Skeletal muscle tissue (tissue), 4 donors: ENCODE results near the gene RUFY2. TPM values are rescaled to one million over a fixed set of nuclear protein-coding genes. Genes with fewer than 3 reads are reported as not detected.
"Not testable (repeated sequence)": the region's sequence is repeated elsewhere in the genome, so short reads cannot be mapped to it uniquely, and the experiment has no call there.

Experiments
- H3K27ac ChIP-seq: one replicate; pipeline ENCODE4 v1.7.0; 2013; ENCODE audit warnings: mild to moderate bottlenecking, low read depth, low read length, inconsistent platforms
- H3K27me3 ChIP-seq, 3 donors: one replicate each; pipeline ENCODE4 v1.7.0; 2013; ENCODE audit warnings: low read length in 3 of 3; ENCODE audit not compliant: control insufficient read depth in 3 of 3, insufficient read depth in 3 of 3
- H3K36me3 ChIP-seq, 3 donors: one replicate each; pipeline ENCODE4 v1.7.0; 2013; ENCODE audit warnings: low read length in 3 of 3; ENCODE audit not compliant: control insufficient read depth in 3 of 3, insufficient read depth in 3 of 3
- H3K4me1 ChIP-seq, 3 donors: one replicate each; pipeline ENCODE4 v1.7.0; 2013; ENCODE audit warnings: low read length in 3 of 3, mild to moderate bottlenecking in 3 of 3; ENCODE audit not compliant: control insufficient read depth in 3 of 3, insufficient read depth in 3 of 3
- H3K4me3 ChIP-seq, 3 donors: one replicate each; pipeline ENCODE4 v1.7.0; 2013; ENCODE audit warnings: low read length in 3 of 3
- H3K9ac ChIP-seq, 3 donors: one replicate each; pipeline ENCODE4 v1.7.0; 2013; ENCODE audit warnings: low read length in 3 of 3, mild to moderate bottlenecking in 3 of 3, moderate library complexity in 2 of 3, low read depth in 1 of 3
- H3K9me3 ChIP-seq, 3 donors: one replicate each; pipeline ENCODE4 v1.7.0; 2013; ENCODE audit warnings: low read length in 3 of 3; ENCODE audit not compliant: control insufficient read depth in 3 of 3
- total RNA-seq: library from RNA; depleted of rRNA; stranded (reverse); fragments of >200 nt; gene quantifications from one replicate; pipeline ENCODE4 v1.2.3, GENCODE V29; 2014
- donor health status: Osteomylitis.

RUFY2 gene
- total RNA-seq, 1 donor from 2014 or later: 20.4 TPM

DNA sequence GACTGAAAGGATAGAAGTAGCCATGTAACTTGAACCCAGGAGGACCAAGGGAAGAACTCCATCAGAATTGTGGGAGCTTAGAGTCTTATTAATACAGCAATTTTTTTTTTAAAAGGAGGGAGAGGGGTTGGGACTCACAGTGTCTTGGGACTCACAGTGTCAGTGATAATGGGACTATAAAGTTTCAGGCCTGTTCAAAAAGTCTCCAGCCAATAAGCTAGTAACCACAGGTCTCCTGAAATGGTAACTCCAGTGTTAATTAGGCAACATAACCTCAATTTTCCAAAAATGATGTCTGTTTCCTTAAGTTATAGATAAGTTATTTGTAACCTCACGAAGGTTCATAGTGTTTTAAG is 77.6 kb downstream of the RUFY2 start:
- Histone ChIP-seq H3K4me3 (no peak overlapping the region), H3K36me3 (no peaks in the 10 kb centered on the region), H3K9ac (no peak overlapping the region), H3K4me1 (peaks cover 17 to 26% (median 22%) of the 10 kb centered on the region in 3 donors), H3K9me3 (no peaks in the 10 kb centered on the region), H3K27ac (peak overlapping the region; percentile 84), H3K27me3 (no peaks in the 10 kb centered on the region)

DNA sequence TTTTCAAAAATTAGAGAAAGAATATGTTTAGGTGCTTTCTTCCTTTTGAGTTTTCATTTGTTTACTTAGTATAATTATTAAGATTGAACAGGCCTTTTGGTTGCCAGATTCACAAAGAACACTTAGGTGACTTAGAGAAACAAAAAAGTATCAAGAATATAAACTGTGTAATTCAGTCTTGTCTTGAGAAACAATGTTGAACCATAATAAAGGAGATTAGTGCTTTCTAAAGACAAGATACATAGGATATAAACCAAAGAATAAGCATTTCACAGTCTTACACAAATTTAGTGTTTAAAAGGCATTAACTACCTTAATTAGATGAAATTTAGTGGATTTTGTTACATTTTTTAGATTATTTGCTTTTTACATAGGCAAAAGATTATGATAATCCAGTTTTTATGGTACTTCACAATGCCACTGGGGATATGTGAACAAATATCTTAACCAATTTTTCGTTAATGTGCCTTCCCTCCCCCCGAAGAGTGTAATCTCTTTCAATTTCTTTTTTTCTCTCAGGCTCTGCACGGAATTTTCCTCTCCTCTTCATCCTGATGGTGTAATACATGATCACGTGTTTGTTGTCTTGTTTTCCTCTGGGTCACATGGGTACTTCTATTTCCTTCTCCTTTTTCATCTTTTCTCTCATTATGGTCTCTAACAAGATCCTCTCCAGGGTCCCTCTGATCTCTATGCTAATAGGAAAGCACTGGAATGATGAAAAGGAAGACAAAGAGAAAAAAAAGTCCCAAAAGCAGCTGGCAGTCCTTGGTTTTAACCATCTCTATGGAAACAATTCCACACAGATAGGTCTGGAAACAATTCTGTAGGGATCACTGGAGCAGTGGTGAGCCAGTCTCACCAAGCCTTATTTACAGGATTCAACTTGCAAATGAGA is 78.9 kb downstream of the RUFY2 start:
- no peaks in the 10 kb centered on the region for H3K27me3 ChIP-seq
- H3K27ac ChIP-seq: peak overlapping the region; percentile 84
- H3K9ac ChIP-seq: peak overlapping the region; percentile 25 to 55 (median 48)
- peaks cover 13 to 19% (median 17%) of the 10 kb centered on the region in 3 donors for H3K4me1 ChIP-seq
- no peaks in the 10 kb centered on the region for H3K36me3 ChIP-seq
- H3K4me3 ChIP-seq: peak overlapping the region; percentile 2 to 38 (median 13)
- no peaks in the 10 kb centered on the region for H3K9me3 ChIP-seq

GRCh38 chr10:68324396-68324795 is 82.7 kb downstream of the RUFY2 start:
- not testable (repeated sequence) for H3K4me3 ChIP-seq, H3K36me3 ChIP-seq, H3K9ac ChIP-seq, H3K27me3 ChIP-seq, H3K27ac ChIP-seq, H3K9me3 ChIP-seq
- H3K4me1 ChIP-seq: peaks cover 5 to 10% (median 5%) of the 10 kb centered on the region in 3 donors

DNA sequence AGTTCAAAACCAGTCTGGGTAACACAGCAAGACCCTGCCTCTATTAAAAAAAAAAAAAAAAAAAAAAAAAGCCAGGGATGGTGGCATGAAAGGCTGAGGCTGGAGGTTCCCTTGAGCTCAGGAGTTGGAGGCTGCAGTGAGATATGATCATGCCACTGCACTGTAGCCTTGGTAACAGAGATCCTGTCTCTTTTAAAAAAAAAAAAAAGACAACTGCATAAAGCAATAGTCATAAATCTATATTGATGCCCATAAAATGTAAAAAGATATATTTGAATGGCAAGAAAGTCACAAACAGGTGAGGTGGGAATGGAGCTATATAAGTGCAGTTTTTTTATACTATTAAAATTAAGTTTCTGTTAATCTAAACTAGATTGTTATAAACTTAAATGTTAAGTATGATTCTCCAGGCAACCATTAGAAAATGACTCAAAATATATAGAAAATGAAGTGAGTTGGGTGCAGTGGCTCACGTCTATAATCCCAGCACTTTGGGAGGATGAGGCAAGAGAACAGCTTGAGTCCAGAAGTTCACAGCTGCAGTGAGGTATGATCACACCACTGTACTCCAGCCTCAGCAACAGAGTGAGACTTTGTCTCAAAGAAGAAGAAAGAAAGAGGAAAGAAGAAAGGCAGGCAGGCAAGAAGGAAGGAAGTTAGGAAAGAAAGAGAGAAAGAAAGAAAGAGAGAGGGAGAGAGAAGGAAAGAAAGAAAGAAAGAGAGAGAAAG is 88.6 kb downstream of the RUFY2 start:
- Histone ChIP-seq H3K9ac (no peak overlapping the region), H3K27me3 (no peaks in the 10 kb centered on the region), H3K36me3 (no peaks in the 10 kb centered on the region), H3K9me3 (peaks cover 0 to 6% (median 3%) of the 10 kb centered on the region in 3 donors), H3K27ac (no peak overlapping the region), H3K4me1 (no peaks in the 10 kb centered on the region), H3K4me3 (no peak overlapping the region)

DNA sequence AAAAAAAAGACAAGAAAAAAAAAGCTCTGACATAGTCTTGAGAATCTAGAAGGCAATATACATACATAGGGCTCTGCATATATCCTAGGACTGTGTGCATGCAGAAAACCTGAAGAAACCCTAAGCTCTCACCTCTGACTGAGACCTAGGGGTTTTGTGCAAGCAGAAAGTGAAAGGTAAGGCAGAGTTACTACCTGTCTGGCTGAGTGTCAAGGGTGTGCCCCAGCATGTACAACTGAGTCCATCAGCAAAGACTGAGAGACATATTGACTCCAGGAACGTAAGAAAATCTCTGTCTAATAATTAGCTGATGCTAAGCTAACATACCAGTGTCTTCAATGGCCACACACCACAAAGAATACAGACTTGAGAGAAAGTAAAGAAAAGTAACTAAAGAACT is 91.5 kb downstream of the RUFY2 start:
- Histone ChIP-seq H3K9ac (no peak overlapping the region), H3K9me3 (peaks cover 0 to 6% (median 3%) of the 10 kb centered on the region in 3 donors), H3K36me3 (no peaks in the 10 kb centered on the region), H3K4me1 (no peaks in the 10 kb centered on the region), H3K27ac (no peak overlapping the region), H3K4me3 (no peak overlapping the region), H3K27me3 (no peaks in the 10 kb centered on the region)

- not testable (repeated sequence) for H3K4me1 ChIP-seq, H3K9me3 ChIP-seq
These were observed 92.1 kb downstream of the RUFY2 start for GRCh38 chr10:68314930-68315329.

GRCh38 chr10:68310531-68310930 is 96.5 kb downstream of the RUFY2 start:
- no peaks in the 10 kb centered on the region for H3K27me3 ChIP-seq
- no peaks in the 10 kb centered on the region for H3K4me1 ChIP-seq
- no peak overlapping the region for H3K27ac ChIP-seq
- H3K4me3 ChIP-seq: no peak overlapping the region
- no peaks in the 10 kb centered on the region for H3K36me3 ChIP-seq
- no peak overlapping the region for H3K9ac ChIP-seq
- no peaks in the 10 kb centered on the region for H3K9me3 ChIP-seq

More at GRCh38 chr10:68314930-68315329, 92.1 kb downstream of the RUFY2 start:
- H3K9ac ChIP-seq, H3K4me3 ChIP-seq, H3K27ac ChIP-seq, H3K27me3 ChIP-seq, H3K36me3 ChIP-seq: not testable (repeated sequence)

DNA sequence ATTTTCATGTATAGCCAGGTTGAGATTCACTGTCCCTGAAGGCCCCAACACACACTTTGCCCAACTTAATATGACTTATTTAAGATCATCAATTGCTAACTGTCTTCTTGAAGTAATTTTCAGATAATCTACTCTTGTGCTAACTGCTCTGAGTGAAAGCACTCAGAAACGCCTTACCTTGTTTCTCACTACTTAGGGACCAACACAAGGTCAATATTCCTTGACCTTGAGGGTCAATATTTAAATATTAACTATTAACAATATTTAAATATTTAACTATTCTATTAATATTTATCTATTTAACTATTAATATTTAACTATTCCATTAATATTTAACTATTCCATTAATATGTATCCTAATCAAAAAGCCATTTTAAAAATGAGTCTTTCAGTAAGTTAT is 101.2 kb downstream of the RUFY2 start:
- peaks cover 0 to 6% (median 2%) of the 10 kb centered on the region in 3 donors for H3K4me1 ChIP-seq

DNA sequence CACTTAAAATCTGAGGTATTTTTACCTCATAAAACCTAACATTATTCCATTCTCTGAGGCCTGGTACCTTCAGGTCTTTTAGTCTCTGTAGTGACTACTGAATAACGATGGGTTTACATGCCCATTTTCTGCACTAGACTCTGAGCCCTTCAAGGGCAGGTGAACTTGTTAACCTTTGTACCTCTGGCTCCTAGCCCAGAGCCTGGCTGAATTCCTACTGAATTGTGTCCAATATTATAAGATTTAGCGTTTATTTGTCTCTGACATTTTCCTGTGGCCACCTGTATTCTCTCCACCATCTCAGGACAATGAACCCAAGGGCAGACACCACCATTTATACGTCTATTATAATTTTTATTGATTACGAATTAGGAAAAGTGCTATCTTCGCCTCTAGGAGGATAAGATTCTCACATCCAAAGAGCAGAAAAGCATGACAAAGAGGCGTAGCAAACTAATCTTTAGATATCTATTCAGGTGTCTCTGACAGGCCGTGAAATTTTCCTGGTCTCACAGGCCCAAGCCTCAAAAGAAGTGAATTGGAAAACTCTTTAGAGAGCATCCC is 103.1 kb downstream of the RUFY2 start:
- Histone ChIP-seq H3K4me3 (no peak overlapping the region), H3K36me3 (no peaks in the 10 kb centered on the region), H3K27me3 (no peaks in the 10 kb centered on the region), H3K9me3 (no peaks in the 10 kb centered on the region), H3K4me1 (peaks cover 0 to 6% (median 2%) of the 10 kb centered on the region in 3 donors), H3K9ac (no peak overlapping the region), H3K27ac (no peak overlapping the region)

More for the DNA sequence above, 101.2 kb downstream of the RUFY2 start:
- Histone ChIP-seq H3K9me3 (no peaks in the 10 kb centered on the region), H3K4me3 (no peak overlapping the region), H3K27ac (no peak overlapping the region), H3K9ac (no peak overlapping the region), H3K27me3 (no peaks in the 10 kb centered on the region), H3K36me3 (no peaks in the 10 kb centered on the region)

GRCh38 chr10:68302871-68303270 is 104.2 kb downstream of the RUFY2 start:
- H3K4me1 ChIP-seq: peaks cover 0 to 6% (median 2%) of the 10 kb centered on the region in 3 donors
- H3K9ac ChIP-seq: no peak overlapping the region
- no peaks in the 10 kb centered on the region for H3K36me3 ChIP-seq
- H3K27me3 ChIP-seq: no peaks in the 10 kb centered on the region
- H3K9me3 ChIP-seq: no peaks in the 10 kb centered on the region
- H3K27ac ChIP-seq: no peak overlapping the region
- H3K4me3 ChIP-seq: no peak overlapping the region
